HCT116 (cell line): ENCODE measurements around the gene ARMC10. TPM values are rescaled to one million over a fixed set of nuclear protein-coding genes. Genes with fewer than 3 reads are reported as not detected.

Source experiments
- ATAC-seq: fragments of 200-7000 bp; cut with Tn5 transposase; 2 replicates; pipeline ENCODE4 v1.9.1; 2020; ENCODE audit warnings: mild to moderate bottlenecking, moderate library complexity
- BruUV-seq: library from RNA; stranded (reverse); fragments of 400-500 nt; replicated peaks from 2 replicates; lab custom pipeline; 2021; lab: Mats Ljungman, UMichigan
- CTCF ChIA-PET: fragments of 300-600 bp; sonication (Branson Sonifier 250); formaldehyde crosslinking; loops from one replicate; lab custom pipeline; 2021; ENCODE audit warnings: antibody characterized with exemption; lab: Charles Lee
- POLR2A ChIA-PET: fragments of 300-600, 350-600 bp; sonication (Branson Sonifier 250); formaldehyde crosslinking; loops from one replicate; lab custom pipeline; 2021; ENCODE audit warnings: antibody characterized with exemption; lab: Charles Lee
- RAD21 ChIA-PET, 2 experiments: fragments of 300-600 bp; sonication (Branson Sonifier 250); formaldehyde crosslinking; loops; one replicate each; lab custom pipeline; 2023; ENCODE audit warnings: low total read pairs in 2 of 2; ENCODE audit not compliant: uncharacterized antibody in 2 of 2, unreplicated experiment in 2 of 2, low non-redundant PET in 1 of 2; lab: Charles Lee
- DNase-seq: peaks from one replicate; pipeline ENCODE4 v3.0.0-alpha.2; 2010; ENCODE audit warnings: low read depth, low spot score
- H2AFZ ChIP-seq: fragments of 200-600 bp; shearing (Covaris generic), sonication (generic); 2 replicates; pipeline ENCODE4 v1.6.1; 2017; ENCODE audit warnings: low read depth, mixed run types, mixed read lengths, antibody characterized with exemption, low read length; ENCODE audit not compliant: poor library complexity, severe bottlenecking
- H3K27ac ChIP-seq: 2 replicates; pipeline ENCODE4 v1.5.1; 2012; ENCODE audit warnings: low read depth, low read length
- H3K27me3 ChIP-seq: fragments of 200-600 bp; sonication (generic); 2 replicates; pipeline ENCODE4 v1.6.1; 2016; ENCODE audit warnings: mixed run types, low read length, mixed read lengths; ENCODE audit not compliant: insufficient read depth
- H3K36me3 ChIP-seq, 2 experiments: fragments of 200-500 bp in 1 of 2; fragments of 200-600 bp in 1 of 2; sonication (Bioruptor generic) in 1 of 2; sonication (generic) in 1 of 2; 2 replicates each; pipeline versions ENCODE4 v1.5.1 to v1.6.1; 2014 to 2016; ENCODE audit warnings: low read length in 2 of 2, inconsistent platforms in 1 of 2, mixed read lengths in 1 of 2, mixed run types in 1 of 2; ENCODE audit not compliant: insufficient read depth in 2 of 2, control insufficient read depth in 1 of 2
- H3K4me1 ChIP-seq, 2 experiments: fragments of 200-600 bp in 1 of 2; sonication (generic) in 1 of 2; 2 replicates each; pipeline versions ENCODE4 v1.5.1 to v1.6.1; 2012 to 2017; ENCODE audit warnings: low read length in 2 of 2, inconsistent platforms in 1 of 2, mild to moderate bottlenecking in 1 of 2, mixed read lengths in 1 of 2, mixed run types in 1 of 2, moderate library complexity in 1 of 2; ENCODE audit not compliant: insufficient read depth in 2 of 2, control insufficient read depth in 1 of 2
- H3K4me2 ChIP-seq: fragments of 200-600 bp; sonication (generic); 2 replicates; pipeline ENCODE4 v1.6.1; 2017; ENCODE audit warnings: mixed run types, low read length, mixed read lengths
- H3K4me3 ChIP-seq, 2 experiments: fragments of 200-600 bp in 1 of 2; sonication (generic) in 1 of 2; replicated peaks in 1 of 2; 2 replicates each; pipeline ENCODE4 v1.5.1; 2011 to 2016; ENCODE audit warnings: low read length in 2 of 2, control low read depth in 1 of 2, low read depth in 1 of 2, mild to moderate bottlenecking in 1 of 2, mixed read lengths in 1 of 2, mixed run types in 1 of 2
- H3K79me2 ChIP-seq: fragments of 200-600 bp; sonication (generic); 2 replicates; pipeline ENCODE4 v1.6.1; 2017; ENCODE audit warnings: mild to moderate bottlenecking, mixed run types, low read length, moderate library complexity, mixed read lengths; ENCODE audit not compliant: insufficient read depth
- H3K9ac ChIP-seq: fragments of 200-600 bp; sonication (generic); 2 replicates; pipeline ENCODE4 v1.6.1; 2016; ENCODE audit warnings: low read length, mixed read lengths
- H3K9me2 ChIP-seq: fragments of 200-600 bp; sonication (generic), shearing (Covaris generic); 2 replicates; pipeline ENCODE4 v1.6.1; 2017; ENCODE audit warnings: mixed run types, mild to moderate bottlenecking, moderate library complexity; ENCODE audit not compliant: insufficient read depth
- H3K9me3 ChIP-seq, 2 experiments: fragments of 200-500 bp in 1 of 2; fragments of 200-600 bp in 1 of 2; sonication (Bioruptor generic) in 1 of 2; sonication (generic) in 1 of 2; 2 replicates each; pipeline ENCODE4 v1.6.1; 2014 to 2017; ENCODE audit warnings: low read length in 2 of 2, mixed read lengths in 2 of 2, inconsistent platforms in 1 of 2, low read depth in 1 of 2, mild to moderate bottlenecking in 1 of 2, mixed run types in 1 of 2, moderate library complexity in 1 of 2; ENCODE audit not compliant: control insufficient read depth in 1 of 2, insufficient read depth in 1 of 2
- H4K20me1 ChIP-seq: fragments of 200-600 bp; sonication (generic), shearing (Covaris generic); 2 replicates; pipeline ENCODE4 v1.6.1; 2017; ENCODE audit warnings: mixed run types, mild to moderate bottlenecking, moderate library complexity; ENCODE audit not compliant: insufficient read depth
- CBX3 ChIP-seq: IDR thresholded peaks from 2 replicates; pipeline ENCODE4 v1.6.1; 2012; ENCODE audit warnings: low read depth
- CTCF ChIP-seq, 3 experiments: fragments of 200-600 bp in 1 of 3; sonication (generic) in 1 of 3; IDR thresholded peaks in 2 of 3; conservative IDR thresholded peaks in 1 of 3; 2 replicates each; pipeline ENCODE4 v1.5.1; 2012 to 2017; ENCODE audit warnings: low read depth in 2 of 3, low read length in 2 of 3, antibody characterized with exemption in 1 of 3, borderline replicate concordance in 1 of 3, control low read depth in 1 of 3, mild to moderate bottlenecking in 1 of 3, mixed read lengths in 1 of 3, mixed run types in 1 of 3, moderate library complexity in 1 of 3; ENCODE audit not compliant: insufficient read depth in 1 of 3
- FOSL1 ChIP-seq: IDR thresholded peaks from 2 replicates; pipeline ENCODE4 v1.6.1; 2012; ENCODE audit warnings: low read depth
- JUND ChIP-seq: IDR thresholded peaks from 2 replicates; pipeline ENCODE4 v1.6.1; 2012
- POLR2A ChIP-seq: IDR thresholded peaks from 2 replicates; pipeline ENCODE4 v1.7.0; 2011; ENCODE audit warnings: borderline replicate concordance; ENCODE audit not compliant: insufficient read depth, insufficient read length; ENCODE audit errors: extremely low read depth
- REST ChIP-seq: IDR thresholded peaks from 2 replicates; pipeline ENCODE4 v1.6.1; 2012; ENCODE audit warnings: low read depth
- SP1 ChIP-seq: IDR thresholded peaks from 2 replicates; pipeline ENCODE4 v1.6.1; 2012; ENCODE audit warnings: low read depth
- SRF ChIP-seq: IDR thresholded peaks from 2 replicates; pipeline ENCODE4 v1.6.1; 2012; ENCODE audit warnings: low read depth
- ZFX ChIP-seq: fragments of 450-650 bp; IDR thresholded peaks from 2 replicates; pipeline ENCODE4 v1.6.1; 2017
- ZNF274 ChIP-seq: fragments of 200-500 bp; sonication (Bioruptor generic); IDR thresholded peaks from 2 replicates; pipeline ENCODE4 v1.6.1; 2014; ENCODE audit warnings: mild to moderate bottlenecking, low read depth, low read length, inconsistent platforms
- intact Hi-C: fragments of 100-400 bp; cut with micrococcal nuclease; formaldehyde crosslinking; loops from 2 replicates; pipeline ENCODE4 v1.10.0; 2022
- total RNA-seq: library from RNA; stranded (reverse); gene quantifications from one replicate; pipeline ENCODE4 v1.2.1, GENCODE V29; 2021; ENCODE audit not compliant: unreplicated experiment

ARMC10 gene
- total RNA-seq, 1 experiment from 2014 or later: 53.3 TPM

- no peaks in the 10 kb centered on the region for H4K20me1 ChIP-seq
- H3K27ac ChIP-seq: no peak overlapping the region
- ATAC-seq (no peak), DNase-seq (no peak)
- ChIA-PET RAD21 (no interaction called here), POLR2A (no interaction called here), CTCF (no interaction called here)
- no peaks in the 10 kb centered on the region for H3K9me3 ChIP-seq
- intact Hi-C loops: no loop called here
- no peaks in the 10 kb centered on the region for H3K79me2 ChIP-seq
- no peak overlapping the region for H3K9ac ChIP-seq
- H3K36me3 ChIP-seq: no peaks in the 10 kb centered on the region
- H3K4me2 ChIP-seq: no peak overlapping the region
- no peak overlapping the region for H2AFZ ChIP-seq
- H3K9me2 ChIP-seq: no peaks in the 10 kb centered on the region
- H3K4me3 ChIP-seq: no peak overlapping the region
- BruUV-seq: no TSS peak
- TF ChIP-seq ZNF274 (no peak), SP1 (no peak), REST (no peak), JUND (no peak), POLR2A (no peak), ZFX (no peak), CTCF (IDR thresholded peaks at IDR 0.05 in 2 of 3, conservative IDR thresholded peaks at IDR 0.05 in 1 of 3; ENCODE audit: borderline replicate concordance in 1 of 3, insufficient read depth in 1 of 3, low read depth in 2 of 3, low read length in 2 of 3) (no peak), CBX3 (no peak), FOSL1 (no peak), SRF (no peak)
- no peaks in the 10 kb centered on the region for H3K4me1 ChIP-seq
- H3K27me3 ChIP-seq: no peaks in the 10 kb centered on the region
Observed at GRCh38 chr7:103031024-103031423, 43.9 kb upstream of the ARMC10 start.
